ENCODE results near the gene LGALS9. TPM values are rescaled to one million over a fixed set of nuclear protein-coding genes. Genes with fewer than 3 reads are reported as not detected.

The LGALS9 gene
- total and polyA plus RNA-seq, 4 donors, result 19.8 to 228 (median 116) TPM

GRCh38 chr17:27615121-27615520 is 15.9 kb upstream of the LGALS9 start:
- DNase-seq, result no peak
- Histone ChIP-seq H3K9ac (ENCODE audit: insufficient read depth in 1 of 2, low read length in 2 of 2) (no peak overlapping the region), H3K4me3 (no peak overlapping the region), H3K27me3 (ENCODE audit: control insufficient read depth in 3 of 3, insufficient read depth in 3 of 3, low read length in 2 of 3) (no peaks in the 10 kb centered on the region), H3K9me3 (ENCODE audit: control insufficient read depth in 4 of 4, insufficient read depth in 3 of 4, low read length in 3 of 4) (no peaks in the 10 kb centered on the region), H3K27ac (ENCODE audit: low read depth in 1 of 2, low read length in 1 of 2) (no peak overlapping the region), H3K4me1 (ENCODE audit: control insufficient read depth in 5 of 5, insufficient read depth in 5 of 5, low read length in 5 of 5) (no peaks in the 10 kb centered on the region), H3K36me3 (ENCODE audit: control insufficient read depth in 4 of 4, insufficient read depth in 4 of 4, low read length in 4 of 4) (peaks cover 0 to 43% (median 35%) of the 10 kb centered on the region in 4 donors)
- WGBS, 2 donors, result 95 to 100% methylated on average over 1 of the region's 1 CpG
- no peak for TF ChIP-seq CTCF (IDR thresholded peaks at IDR 0.05; ENCODE audit: control extremely low read depth, extremely low read depth)
- ATAC-seq (ENCODE audit: insufficient read depth, low FRiP score), result no peak

- DNase-seq (no peak), ATAC-seq (ENCODE audit: insufficient read depth, low FRiP score) (no peak)
- Histone ChIP-seq H3K27me3 (ENCODE audit: control insufficient read depth in 3 of 3, insufficient read depth in 3 of 3, low read length in 2 of 3) (no peaks in the 10 kb centered on the region), H3K36me3 (ENCODE audit: control insufficient read depth in 4 of 4, insufficient read depth in 4 of 4, low read length in 4 of 4) (peaks cover 3 to 42% (median 33%) of the 10 kb centered on the region in 4 donors), H3K9ac (ENCODE audit: insufficient read depth in 1 of 2, low read length in 2 of 2) (no peak overlapping the region), H3K27ac (ENCODE audit: low read depth in 1 of 2, low read length in 1 of 2) (no peak overlapping the region), H3K9me3 (ENCODE audit: control insufficient read depth in 4 of 4, insufficient read depth in 3 of 4, low read length in 3 of 4) (no peaks in the 10 kb centered on the region), H3K4me3 (no peak overlapping the region), H3K4me1 (ENCODE audit: control insufficient read depth in 5 of 5, insufficient read depth in 5 of 5, low read length in 5 of 5) (no peaks in the 10 kb centered on the region)
- WGBS, 2 donors, result 66 to 75% methylated on average over 4 of the region's 4 CpGs
- TF ChIP-seq CTCF (IDR thresholded peaks at IDR 0.05; ENCODE audit: control extremely low read depth, extremely low read depth), result no peak
Measured at GRCh38 chr17:27616414-27616813, 14.6 kb upstream of the LGALS9 start.

GRCh38 chr17:27618417-27618816 is 12.6 kb upstream of the LGALS9 start:
- ATAC-seq (ENCODE audit: insufficient read depth, low FRiP score) (no peak), DNase-seq (no peak)
- no peaks in the 10 kb centered on the region for H3K4me1 ChIP-seq (ENCODE audit: control insufficient read depth in 5 of 5, insufficient read depth in 5 of 5, low read length in 5 of 5)
- WGBS, 2 donors, result 95 to 97% methylated on average over 8 of the region's 8 CpGs
- no peaks in the 10 kb centered on the region for H3K9me3 ChIP-seq (ENCODE audit: control insufficient read depth in 4 of 4, insufficient read depth in 3 of 4, low read length in 3 of 4)
- H3K27ac ChIP-seq (ENCODE audit: low read depth in 1 of 2, low read length in 1 of 2), result no peak overlapping the region
- H3K27me3 ChIP-seq (ENCODE audit: control insufficient read depth in 3 of 3, insufficient read depth in 3 of 3, low read length in 2 of 3), result no peaks in the 10 kb centered on the region
- TF ChIP-seq CTCF (IDR thresholded peaks at IDR 0.05; ENCODE audit: control extremely low read depth, extremely low read depth), result no peak
- peaks cover 3 to 47% (median 42%) of the 10 kb centered on the region in 4 donors for H3K36me3 ChIP-seq (ENCODE audit: control insufficient read depth in 4 of 4, insufficient read depth in 4 of 4, low read length in 4 of 4)
- H3K4me3 ChIP-seq, result no peak overlapping the region
- H3K9ac ChIP-seq (ENCODE audit: insufficient read depth in 1 of 2, low read length in 2 of 2), result no peak overlapping the region

GRCh38 chr17:27620721-27621120 is 10.3 kb upstream of the LGALS9 start:
- no peak for ATAC-seq (ENCODE audit: insufficient read depth, low FRiP score)
- no peak overlapping the region for H3K27ac ChIP-seq (ENCODE audit: low read depth in 1 of 2, low read length in 1 of 2)
- H3K9ac ChIP-seq (ENCODE audit: insufficient read depth in 1 of 2, low read length in 2 of 2), result no peak overlapping the region
- DNase-seq, result no peak
- peaks cover 3 to 65% (median 42%) of the 10 kb centered on the region in 4 donors for H3K36me3 ChIP-seq (ENCODE audit: control insufficient read depth in 4 of 4, insufficient read depth in 4 of 4, low read length in 4 of 4)
- WGBS, 2 donors, result 73 to 77% methylated on average over 9 of the region's 9 CpGs
- H3K4me3 ChIP-seq, result no peak overlapping the region
- H3K4me1 ChIP-seq (ENCODE audit: control insufficient read depth in 5 of 5, insufficient read depth in 5 of 5, low read length in 5 of 5), result no peaks in the 10 kb centered on the region
- no peaks in the 10 kb centered on the region for H3K27me3 ChIP-seq (ENCODE audit: control insufficient read depth in 3 of 3, insufficient read depth in 3 of 3, low read length in 2 of 3)
- H3K9me3 ChIP-seq (ENCODE audit: control insufficient read depth in 4 of 4, insufficient read depth in 3 of 4, low read length in 3 of 4), result no peaks in the 10 kb centered on the region
- TF ChIP-seq CTCF (IDR thresholded peaks at IDR 0.05; ENCODE audit: control extremely low read depth, extremely low read depth), result no peak

Measured in lung (tissue), 12 donors.